GM18867 (cell line): Measurements from ENCODE around the gene VASN.
"Not testable (repeated sequence)": the region's sequence is repeated elsewhere in the genome, so short reads cannot be mapped to it uniquely, and the experiment has no call there.

Experiments
- ATAC-seq: cut with Tn5 transposase; IDR thresholded peaks from one replicate; pipeline ENCODE4 v1.9.1; 2021; ENCODE audit warnings: mild to moderate bottlenecking, moderate library complexity; ENCODE audit not compliant: unreplicated experiment

The VASN gene

GRCh38 chr16:4383591-4384444 is 12.2 kb downstream of the VASN start:
- ATAC-seq = no peak

GRCh38 chr16:4384509-4384942 is 12.9 kb downstream of the VASN start:
- ATAC-seq = no peak

- ATAC-seq = no peak
Observed at GRCh38 chr16:4385066-4385788, 13.6 kb downstream of the VASN start.

GRCh38 chr16:4385789-4386450 is 14.3 kb downstream of the VASN start:
- no peak for ATAC-seq

- no peak for ATAC-seq
Observed at GRCh38 chr16:4386451-4386805, 14.8 kb downstream of the VASN start.

GRCh38 chr16:4386951-4387565 is 15.4 kb downstream of the VASN start:
- no peak for ATAC-seq

GRCh38 chr16:4387781-4388180 is 16.1 kb downstream of the VASN start:
- no peak for ATAC-seq

GRCh38 chr16:4388271-4389021 is 16.8 kb downstream of the VASN start:
- ATAC-seq = no peak

- ATAC-seq = no peak
Observed at GRCh38 chr16:4389051-4389955, 17.7 kb downstream of the VASN start.

GRCh38 chr16:4390266-4391260 is 18.9 kb downstream of the VASN start:
- no peak for ATAC-seq

GRCh38 chr16:4391631-4392381 is 20.2 kb downstream of the VASN start:
- no peak for ATAC-seq

- ATAC-seq = no peak
Observed at GRCh38 chr16:4392382-4393239, 21.0 kb downstream of the VASN start.

GRCh38 chr16:4393240-4393600 is 21.6 kb downstream of the VASN start:
- no peak for ATAC-seq

- not testable (repeated sequence) for ATAC-seq
Observed at GRCh38 chr16:4393850-4394249, 22.2 kb downstream of the VASN start.

GRCh38 chr16:4395055-4395726 is 23.5 kb downstream of the VASN start:
- ATAC-seq = no peak
